SK-N-MC (cell line): ENCODE results near the gene TIAL1.

ENCODE experiments used
- EZH2 ChIP-seq: fragments of 200-600 bp; sonication (generic); IDR thresholded peaks from one replicate; pipeline ENCODE4 v1.6.1; 2017; ENCODE audit warnings: antibody characterized with exemption
- POLR2AphosphoS5 ChIP-seq: IDR thresholded peaks from 2 replicates; pipeline ENCODE4 v1.6.1; 2012; ENCODE audit warnings: mild to moderate bottlenecking, low read depth, low read length, borderline replicate concordance

GRCh38 chr10:119634219-119634544, 37.4 kb upstream of the TIAL1 start:
- TF ChIP-seq POLR2AphosphoS5 (no peak), EZH2 (no peak)
